ENCODE data around the gene ATP5PO.
"Not testable (repeated sequence)": the region's sequence is repeated elsewhere in the genome, so short reads cannot be mapped to it uniquely, and the experiment has no call there.

DNA sequence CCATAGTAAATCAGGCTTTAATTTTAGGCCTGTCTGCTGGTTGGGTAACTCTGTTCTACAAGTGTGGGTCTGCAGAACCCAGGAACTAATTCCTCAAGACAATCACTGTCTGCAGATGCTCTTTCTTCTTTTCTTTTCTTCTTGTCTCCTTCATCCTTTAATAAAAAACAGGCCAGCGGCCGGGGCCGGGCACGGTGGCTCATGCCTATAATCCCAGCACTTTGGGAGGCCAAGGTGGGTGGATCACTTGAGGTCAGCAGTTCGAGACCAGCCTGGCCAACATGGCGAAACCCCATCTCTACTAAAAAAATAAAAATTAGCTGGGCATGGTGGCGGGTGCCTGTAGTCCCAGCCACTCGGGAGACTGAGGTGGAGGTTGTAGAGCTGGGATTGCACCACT is 52.4 kb downstream of the ATP5PO start:
- not testable (repeated sequence) for TF ChIP-seq POLR2AphosphoS5 (IDR thresholded peaks at IDR 0.05; ENCODE audit: borderline replicate concordance, low read depth, low read length); EZH2 (IDR thresholded peaks at IDR 0.05)
